ENCODE data around the gene TSHZ2. TPM values are rescaled to one million over a fixed set of nuclear protein-coding genes. Genes with fewer than 3 reads are reported as not detected.

Gene TSHZ2
- total RNA-seq, 1 donor from 2014 or later, result 1.2 TPM

DNA sequence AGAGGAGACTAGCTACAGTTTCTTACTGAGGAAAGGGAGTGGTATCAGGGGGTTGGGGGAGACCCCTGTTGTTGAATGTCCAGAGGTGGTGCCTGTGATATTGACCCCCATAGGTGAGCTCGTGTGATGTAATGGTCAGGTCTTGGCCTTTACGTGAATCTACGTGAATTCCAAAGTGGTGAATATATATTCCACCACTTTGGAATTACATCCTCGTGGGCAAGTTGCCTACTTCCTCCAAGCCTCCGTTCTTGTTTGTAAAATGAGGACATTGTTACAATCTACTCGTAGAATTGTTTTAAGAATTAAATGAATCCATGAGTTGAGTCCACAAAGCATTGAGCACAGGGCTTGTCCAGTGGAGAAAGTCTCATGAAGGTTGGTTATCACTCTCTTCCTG, 47.3 kb downstream of the TSHZ2 start:
- no peaks in the 10 kb centered on the region for H3K36me3 Mint-ChIP-seq (ENCODE audit: low read depth, unreplicated experiment)
- peak; percentile 34 for DNase-seq (ENCODE audit: low read depth)
- H3K4me3 ChIP-seq (ENCODE audit: insufficient read depth, low read depth, low read length), result no peak overlapping the region
- no peak overlapping the region for H3K27ac Mint-ChIP-seq (ENCODE audit: unreplicated experiment)
- TF ChIP-seq, protein P1, sequence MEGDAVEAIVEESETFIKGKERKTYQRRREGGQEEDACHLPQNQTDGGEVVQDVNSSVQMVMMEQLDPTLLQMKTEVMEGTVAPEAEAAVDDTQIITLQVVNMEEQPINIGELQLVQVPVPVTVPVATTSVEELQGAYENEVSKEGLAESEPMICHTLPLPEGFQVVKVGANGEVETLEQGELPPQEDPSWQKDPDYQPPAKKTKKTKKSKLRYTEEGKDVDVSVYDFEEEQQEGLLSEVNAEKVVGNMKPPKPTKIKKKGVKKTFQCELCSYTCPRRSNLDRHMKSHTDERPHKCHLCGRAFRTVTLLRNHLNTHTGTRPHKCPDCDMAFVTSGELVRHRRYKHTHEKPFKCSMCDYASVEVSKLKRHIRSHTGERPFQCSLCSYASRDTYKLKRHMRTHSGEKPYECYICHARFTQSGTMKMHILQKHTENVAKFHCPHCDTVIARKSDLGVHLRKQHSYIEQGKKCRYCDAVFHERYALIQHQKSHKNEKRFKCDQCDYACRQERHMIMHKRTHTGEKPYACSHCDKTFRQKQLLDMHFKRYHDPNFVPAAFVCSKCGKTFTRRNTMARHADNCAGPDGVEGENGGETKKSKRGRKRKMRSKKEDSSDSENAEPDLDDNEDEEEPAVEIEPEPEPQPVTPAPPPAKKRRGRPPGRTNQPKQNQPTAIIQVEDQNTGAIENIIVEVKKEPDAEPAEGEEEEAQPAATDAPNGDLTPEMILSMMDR (IDR thresholded peaks at IDR 0.05; ENCODE audit: insufficient read depth, low read depth, low read length), result no peak
- no peak for TF ChIP-seq EZH2 (IDR thresholded peaks at IDR 0.05; ENCODE audit: insufficient read depth, low read length)
- no peaks in the 10 kb centered on the region for H3K27me3 Mint-ChIP-seq (ENCODE audit: low read depth, unreplicated experiment)
- no peak overlapping the region for H3K4me3 Mint-ChIP-seq (ENCODE audit: unreplicated experiment)
- no peaks in the 10 kb centered on the region for H3K9me3 ChIP-seq (ENCODE audit: insufficient read depth, low read depth, low read length)
- H3K9ac ChIP-seq (ENCODE audit: low read length), result no peak overlapping the region
- H2AFZ ChIP-seq (ENCODE audit: low read depth, low read length), result no peak overlapping the region
- no peaks in the 10 kb centered on the region for H3K79me2 ChIP-seq (ENCODE audit: insufficient read depth, low read length)
- H3K36me3 ChIP-seq (ENCODE audit: insufficient read depth, low read length), result no peaks in the 10 kb centered on the region
- H3K4me2 ChIP-seq (ENCODE audit: low read length), result no peak overlapping the region
- no peak for FAIRE-seq
- peaks cover 6% of the 10 kb centered on the region for H3K9me3 Mint-ChIP-seq (ENCODE audit: unreplicated experiment)
- no peak overlapping the region for H3K27ac ChIP-seq (ENCODE audit: low read depth, low read length)
- no peaks in the 10 kb centered on the region for H3K27me3 ChIP-seq (ENCODE audit: insufficient read depth, low read length)
- H3K4me1 ChIP-seq (ENCODE audit: insufficient read depth, low read length), result no peaks in the 10 kb centered on the region
- H3K4me1 Mint-ChIP-seq (ENCODE audit: low read depth, unreplicated experiment), result peaks cover 2% of the 10 kb centered on the region
- H4K20me1 ChIP-seq (ENCODE audit: insufficient read depth, low read length), result no peaks in the 10 kb centered on the region

DNA sequence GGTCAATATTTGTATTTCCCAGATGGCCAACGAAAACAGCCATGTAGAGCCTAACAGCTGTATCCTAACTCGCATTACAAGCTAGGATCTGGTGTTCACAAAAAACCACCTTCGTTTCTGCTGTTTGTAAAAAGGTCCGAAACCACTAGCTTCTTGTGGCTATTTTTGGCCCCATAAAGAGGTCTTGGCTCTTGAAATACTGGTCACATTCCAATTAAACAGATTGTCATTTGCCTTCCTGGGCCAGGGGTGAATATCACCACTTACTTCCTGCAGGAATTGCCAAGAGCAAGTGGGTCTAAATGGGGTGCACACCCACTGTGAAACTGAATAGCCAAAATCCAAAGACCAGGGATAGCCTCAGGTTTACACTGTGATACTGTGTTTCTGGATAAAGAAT, 48.2 kb downstream of the TSHZ2 start:
- H3K9me3 Mint-ChIP-seq (ENCODE audit: unreplicated experiment), result peaks cover 3% of the 10 kb centered on the region
- H3K27ac Mint-ChIP-seq (ENCODE audit: unreplicated experiment), result no peak overlapping the region
- TF ChIP-seq, protein P1 (IDR thresholded peaks at IDR 0.05; ENCODE audit: insufficient read depth, low read depth, low read length), result no peak
- no peak for TF ChIP-seq EZH2 (IDR thresholded peaks at IDR 0.05; ENCODE audit: insufficient read depth, low read length)
- H3K9ac ChIP-seq (ENCODE audit: low read length), result no peak overlapping the region
- H3K4me3 Mint-ChIP-seq (ENCODE audit: unreplicated experiment), result no peak overlapping the region
- no peaks in the 10 kb centered on the region for H3K9me3 ChIP-seq (ENCODE audit: insufficient read depth, low read depth, low read length)
- H3K4me2 ChIP-seq (ENCODE audit: low read length), result no peak overlapping the region
- DNase-seq (ENCODE audit: low read depth), result no peak
- no peaks in the 10 kb centered on the region for H3K36me3 Mint-ChIP-seq (ENCODE audit: low read depth, unreplicated experiment)
- H3K4me3 ChIP-seq (ENCODE audit: insufficient read depth, low read depth, low read length), result no peak overlapping the region
- FAIRE-seq, result no peak
- H3K27me3 Mint-ChIP-seq (ENCODE audit: low read depth, unreplicated experiment), result no peaks in the 10 kb centered on the region
- H4K20me1 ChIP-seq (ENCODE audit: insufficient read depth, low read length), result no peaks in the 10 kb centered on the region
- H3K79me2 ChIP-seq (ENCODE audit: insufficient read depth, low read length), result no peaks in the 10 kb centered on the region
- H2AFZ ChIP-seq (ENCODE audit: low read depth, low read length), result no peak overlapping the region
- no peak overlapping the region for H3K27ac ChIP-seq (ENCODE audit: low read depth, low read length)
- no peaks in the 10 kb centered on the region for H3K27me3 ChIP-seq (ENCODE audit: insufficient read depth, low read length)
- H3K4me1 ChIP-seq (ENCODE audit: insufficient read depth, low read length), result no peaks in the 10 kb centered on the region
- peaks cover 2% of the 10 kb centered on the region for H3K4me1 Mint-ChIP-seq (ENCODE audit: low read depth, unreplicated experiment)
- no peaks in the 10 kb centered on the region for H3K36me3 ChIP-seq (ENCODE audit: insufficient read depth, low read length)

DNA sequence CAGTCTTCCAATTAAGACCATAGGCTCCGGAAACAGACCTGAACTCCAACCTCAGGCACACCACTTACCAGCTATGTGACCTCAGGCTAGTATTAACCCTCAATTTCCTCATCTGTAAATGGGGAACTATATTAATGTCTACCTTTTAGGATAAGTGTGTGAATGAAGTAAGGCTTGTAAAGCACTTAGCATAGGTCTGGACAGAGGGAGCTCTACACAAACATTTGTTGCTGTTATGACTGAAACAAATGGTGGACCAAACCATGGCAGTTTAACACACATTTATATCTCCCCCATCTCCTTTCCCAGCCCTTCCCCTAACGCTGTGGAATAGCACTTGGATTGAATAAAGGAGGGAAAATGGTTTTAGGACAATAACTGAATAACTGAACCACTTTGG, 48.7 kb downstream of the TSHZ2 start:
- H3K27me3 Mint-ChIP-seq (ENCODE audit: low read depth, unreplicated experiment), result peaks cover 2% of the 10 kb centered on the region
- no peak overlapping the region for H2AFZ ChIP-seq (ENCODE audit: low read depth, low read length)

More for the DNA sequence above, 48.7 kb downstream of the TSHZ2 start:
- Histone ChIP-seq H3K27ac (ENCODE audit: low read depth, low read length) (no peak overlapping the region), H3K79me2 (ENCODE audit: insufficient read depth, low read length) (no peaks in the 10 kb centered on the region), H3K36me3 (ENCODE audit: insufficient read depth, low read length) (no peaks in the 10 kb centered on the region), H3K27me3 (ENCODE audit: insufficient read depth, low read length) (no peaks in the 10 kb centered on the region), H3K9me3 (ENCODE audit: insufficient read depth, low read depth, low read length) (no peaks in the 10 kb centered on the region), H3K4me3 (ENCODE audit: insufficient read depth, low read depth, low read length) (no peak overlapping the region), H3K9ac (ENCODE audit: low read length) (no peak overlapping the region), H3K4me1 (ENCODE audit: insufficient read depth, low read length) (no peaks in the 10 kb centered on the region), H3K4me2 (ENCODE audit: low read length) (no peak overlapping the region), H4K20me1 (ENCODE audit: insufficient read depth, low read length) (no peaks in the 10 kb centered on the region)
- no peaks in the 10 kb centered on the region for H3K36me3 Mint-ChIP-seq (ENCODE audit: low read depth, unreplicated experiment)
- no peak for FAIRE-seq
- H3K9me3 Mint-ChIP-seq (ENCODE audit: unreplicated experiment), result peaks cover 3% of the 10 kb centered on the region
- peaks cover 2% of the 10 kb centered on the region for H3K4me1 Mint-ChIP-seq (ENCODE audit: low read depth, unreplicated experiment)
- no peak overlapping the region for H3K27ac Mint-ChIP-seq (ENCODE audit: unreplicated experiment)
- H3K4me3 Mint-ChIP-seq (ENCODE audit: unreplicated experiment), result no peak overlapping the region
- DNase-seq (ENCODE audit: low read depth), result no peak
- TF ChIP-seq, protein P1 (IDR thresholded peaks at IDR 0.05; ENCODE audit: insufficient read depth, low read depth, low read length), result no peak
- no peak for TF ChIP-seq EZH2 (IDR thresholded peaks at IDR 0.05; ENCODE audit: insufficient read depth, low read length)

Data from astrocyte (in vitro differentiated cells and primary cell).